Fibroblast of skin of left biceps (primary cell): ENCODE results near the gene POU3F3.

Experiments
- DNase-seq, 2 experiments: peaks; one replicate each; pipeline ENCODE4 v3.0.0-alpha.2; 2013; ENCODE audit warnings: low read depth in 2 of 2

POU3F3 gene

GRCh38 chr2:104875262-104875661 is 21.3 kb downstream of the POU3F3 start:
- DNase-seq: no peak

GRCh38 chr2:104876606-104877570 is 23.0 kb downstream of the POU3F3 start:
- DNase-seq: no peak

- DNase-seq: no peak
Measured at GRCh38 chr2:104878863-104879512, 25.1 kb downstream of the POU3F3 start.

DNA sequence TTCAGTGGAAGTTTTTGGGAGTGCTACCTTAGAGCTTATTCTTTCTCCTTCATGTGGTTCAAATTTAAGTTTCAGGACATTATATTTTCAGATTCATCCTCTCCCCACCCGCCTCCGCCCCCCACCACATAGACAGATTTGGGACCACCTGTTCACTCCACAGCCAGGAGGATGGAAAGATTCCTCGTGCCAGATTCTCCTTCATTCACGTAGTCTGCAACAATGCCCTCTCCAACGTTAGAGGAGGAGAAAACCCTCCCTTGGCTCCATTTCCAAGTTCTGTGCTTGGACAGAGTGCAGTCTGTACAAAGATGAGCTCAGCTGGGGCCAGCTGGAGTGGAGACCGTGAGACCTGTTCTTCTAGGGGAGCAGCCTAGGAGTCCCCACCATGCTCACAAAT is 26.2 kb downstream of the POU3F3 start:
- no peak for DNase-seq

DNA sequence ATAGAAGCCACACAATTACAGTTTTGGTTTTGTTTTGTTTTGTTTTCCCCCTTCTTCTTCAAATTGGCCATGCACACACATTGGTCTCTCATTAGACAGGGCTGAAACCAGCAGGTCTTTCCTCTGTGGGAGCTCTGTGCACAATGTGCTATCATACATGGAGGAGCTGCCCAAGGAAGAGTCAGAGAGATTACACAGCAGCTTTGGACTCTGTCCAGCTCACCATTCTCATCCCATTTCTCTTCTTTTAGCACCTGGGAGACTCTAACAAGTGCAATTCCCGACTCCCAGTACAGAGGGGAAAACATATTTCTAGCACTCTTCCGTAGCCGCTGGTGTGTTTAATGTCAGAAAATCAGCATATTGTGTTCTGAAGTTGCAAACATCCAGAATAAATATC is 29.4 kb downstream of the POU3F3 start:
- no peak for DNase-seq

DNA sequence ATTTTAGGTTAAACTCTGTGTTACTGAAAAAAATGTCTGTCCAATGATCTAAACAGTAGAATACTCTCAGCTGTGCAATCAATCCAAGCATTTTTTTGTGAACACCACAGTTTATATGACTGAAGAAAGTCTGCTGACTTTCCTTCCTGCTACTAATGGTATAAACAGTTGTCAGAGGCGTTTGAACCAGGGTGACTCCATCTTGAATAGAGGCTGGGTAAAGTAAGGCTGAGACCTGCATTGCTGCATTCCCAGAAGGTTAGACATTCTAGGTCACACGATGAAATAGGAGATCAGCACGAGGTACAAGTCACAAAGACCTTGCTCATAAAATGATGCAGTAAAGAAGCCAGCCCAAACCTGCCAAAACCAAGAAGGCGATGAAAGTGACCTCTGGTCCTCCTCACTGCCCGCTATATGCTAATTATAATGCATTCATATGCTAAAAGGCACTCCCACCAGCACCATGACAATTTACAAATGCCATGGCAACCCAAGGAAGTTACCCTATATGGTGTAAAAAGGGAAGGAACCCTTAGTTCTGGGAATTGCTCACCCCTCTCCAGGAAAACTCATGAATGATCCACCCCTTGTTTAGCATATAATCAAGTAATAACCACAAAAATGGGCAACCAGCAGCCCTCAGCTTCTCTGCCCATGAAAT is 31.3 kb downstream of the POU3F3 start:
- no peak for DNase-seq

GRCh38 chr2:104887676-104888075 is 33.8 kb downstream of the POU3F3 start:
- no peak for DNase-seq

DNA sequence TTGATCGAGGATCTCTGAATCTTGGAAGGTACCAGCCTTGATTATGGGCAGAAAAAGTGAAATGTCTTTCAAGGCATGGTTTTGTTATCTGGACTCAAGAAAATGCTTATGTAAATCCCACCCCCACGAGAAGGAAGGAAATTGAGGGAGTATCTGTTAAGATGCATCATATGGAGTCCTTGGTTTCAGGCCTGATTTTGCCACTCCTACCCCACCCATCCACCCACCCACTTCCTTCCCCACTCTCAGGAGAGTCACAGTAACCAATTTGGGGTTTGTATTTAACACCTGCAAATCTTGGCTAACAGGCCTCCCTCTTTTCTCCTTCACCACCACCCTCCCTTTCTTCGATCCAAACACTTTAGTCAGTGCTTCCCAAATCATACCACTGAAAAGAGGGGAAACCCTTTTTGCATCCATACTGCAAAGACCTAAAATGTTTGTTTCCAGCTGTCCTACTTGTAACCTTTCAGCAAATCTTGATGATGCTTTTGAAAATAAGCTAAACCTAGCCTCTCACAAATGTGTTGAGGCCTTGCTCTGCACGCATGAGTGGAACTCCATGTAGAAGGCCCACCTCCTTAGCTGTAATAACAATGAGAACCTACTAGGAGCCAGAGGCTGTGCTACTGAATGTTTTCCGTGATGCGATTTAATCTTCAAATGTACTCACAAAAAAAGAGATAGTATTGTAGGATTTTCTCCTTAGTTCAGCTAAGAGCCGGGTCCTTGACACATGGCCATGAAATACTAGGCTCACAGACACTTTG is 34.8 kb downstream of the POU3F3 start:
- DNase-seq: no peak

GRCh38 chr2:104889291-104889959 is 35.5 kb downstream of the POU3F3 start:
- no peak for DNase-seq

- no peak for DNase-seq
Measured at GRCh38 chr2:104889960-104890684, 36.2 kb downstream of the POU3F3 start.

DNA sequence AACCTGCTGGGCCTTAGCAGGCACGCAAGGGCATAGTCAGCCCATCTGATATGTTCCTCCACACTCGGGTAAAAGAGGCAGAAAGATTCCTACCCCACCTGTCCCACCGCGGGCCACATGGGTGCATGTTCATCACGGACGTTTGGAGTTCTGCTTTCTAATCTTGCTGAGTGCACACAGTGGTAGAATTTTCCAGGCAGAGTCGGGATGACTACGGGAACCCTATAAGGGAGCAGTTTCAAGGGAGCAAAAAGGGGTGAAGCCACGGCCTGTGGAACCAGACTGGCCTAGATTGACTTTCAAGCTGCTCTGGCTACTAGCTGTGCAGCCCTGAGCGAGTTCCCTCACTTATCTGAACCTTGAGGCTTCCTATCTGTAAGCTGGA is 36.8 kb downstream of the POU3F3 start:
- no peak for DNase-seq

DNA sequence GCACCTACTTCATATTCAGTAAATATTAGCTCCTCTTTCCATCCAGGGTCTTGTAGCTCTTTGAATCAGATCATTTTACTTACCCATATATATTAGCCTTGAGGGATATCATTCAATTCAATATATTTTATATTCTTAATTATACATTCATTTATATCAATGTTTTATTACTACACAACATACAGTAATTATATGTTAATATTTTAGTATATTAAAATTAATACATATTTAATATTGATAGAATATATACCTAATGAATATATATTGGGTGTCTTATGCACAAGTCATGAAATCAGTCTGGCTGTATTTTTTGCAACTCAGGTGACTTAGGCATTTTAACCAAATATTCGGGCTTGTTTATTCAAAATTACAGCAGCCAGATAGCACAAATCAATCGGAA is 37.2 kb downstream of the POU3F3 start:
- no peak for DNase-seq

- DNase-seq: no peak
Measured at GRCh38 chr2:104896446-104896845, 42.5 kb downstream of the POU3F3 start.

DNA sequence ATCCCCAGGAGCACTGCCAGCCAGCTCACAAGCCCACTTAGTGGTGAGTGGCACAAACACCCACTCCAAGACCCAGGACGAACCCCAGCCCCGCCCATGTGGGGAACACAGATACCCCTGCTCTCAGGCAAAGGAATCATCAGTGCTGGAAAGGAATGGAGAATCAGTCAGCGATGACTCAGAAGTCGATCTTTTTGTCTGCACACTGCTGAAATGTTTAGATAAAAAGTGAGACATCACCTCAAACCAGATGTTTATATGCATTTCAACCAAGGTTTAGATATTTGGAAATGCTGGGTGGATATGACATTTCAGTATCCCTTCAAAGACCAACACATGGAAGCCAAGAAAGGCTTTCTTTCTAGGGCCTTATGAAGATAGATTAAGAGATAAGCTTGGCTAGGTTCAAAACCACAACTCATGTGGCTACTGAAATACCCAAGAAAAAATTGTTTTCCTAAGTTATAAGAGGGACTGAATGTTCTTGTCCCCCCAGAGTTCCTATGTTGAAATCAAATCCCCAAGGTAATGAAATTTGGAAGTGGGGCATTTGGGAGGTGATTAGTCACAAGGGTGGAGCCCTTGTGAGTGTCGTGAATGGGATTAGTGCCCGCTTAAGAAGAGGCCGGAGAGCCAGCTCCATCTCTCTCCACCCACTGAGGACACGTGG is 43.7 kb downstream of the POU3F3 start:
- peak; percentile 44 to 51 for DNase-seq

DNA sequence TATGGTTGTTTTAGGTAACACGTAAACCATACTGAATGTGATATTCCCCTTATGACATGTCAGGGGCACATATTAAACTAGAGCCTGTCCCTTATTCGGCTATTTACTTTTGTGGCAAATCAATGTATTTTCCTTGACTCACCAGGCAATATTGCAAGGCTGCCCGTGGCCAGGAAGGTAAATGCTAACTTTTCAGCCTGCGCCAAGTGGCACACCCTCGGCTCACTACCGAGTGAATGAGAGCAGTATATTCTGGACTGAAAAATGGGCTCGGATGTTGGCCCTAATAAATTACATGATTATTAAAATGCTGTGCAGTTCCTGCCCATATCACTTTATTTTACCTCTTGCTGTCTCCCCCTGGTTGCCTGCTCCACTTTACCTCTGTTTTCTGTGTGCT is 46.7 kb downstream of the POU3F3 start:
- DNase-seq: no peak

DNA sequence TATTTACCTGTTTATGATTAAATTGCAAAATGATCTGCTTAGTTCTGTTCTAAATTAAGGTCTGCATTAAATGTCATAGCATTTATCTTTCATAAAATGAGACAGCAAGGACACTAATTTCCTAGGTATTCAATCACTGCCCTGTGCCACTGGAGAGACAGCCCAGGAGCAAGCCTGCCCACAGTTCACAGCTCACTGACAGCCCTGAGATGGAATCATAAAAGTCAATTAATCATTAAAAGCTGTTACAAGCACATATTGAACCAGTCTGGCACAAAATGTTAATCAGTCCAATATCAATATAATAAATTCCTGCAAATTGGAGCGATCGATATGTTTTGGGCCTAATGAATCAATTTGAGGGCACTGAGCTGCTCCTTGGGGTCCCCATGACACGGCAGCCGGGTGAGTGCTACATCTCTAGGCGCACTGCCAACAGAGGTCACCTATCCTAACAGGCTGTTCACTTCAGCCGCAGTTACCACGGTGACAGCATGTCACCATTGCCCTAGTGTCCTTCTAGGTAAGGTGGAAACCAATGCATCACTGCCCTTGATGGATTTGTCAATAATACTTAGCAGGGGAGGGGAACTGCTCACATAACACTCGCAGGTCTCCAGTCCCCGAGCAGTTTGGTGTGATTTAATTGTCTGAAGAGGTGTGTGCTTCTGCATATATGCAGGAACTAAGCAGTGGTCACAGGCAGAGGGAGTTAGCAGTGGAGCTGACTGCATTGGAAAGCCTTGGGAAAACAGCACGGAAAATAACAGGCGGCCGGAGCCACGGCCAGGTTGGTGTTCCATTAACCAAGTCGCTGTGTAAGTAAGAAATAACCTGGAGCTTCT is 47.3 kb downstream of the POU3F3 start:
- DNase-seq: no peak

DNA sequence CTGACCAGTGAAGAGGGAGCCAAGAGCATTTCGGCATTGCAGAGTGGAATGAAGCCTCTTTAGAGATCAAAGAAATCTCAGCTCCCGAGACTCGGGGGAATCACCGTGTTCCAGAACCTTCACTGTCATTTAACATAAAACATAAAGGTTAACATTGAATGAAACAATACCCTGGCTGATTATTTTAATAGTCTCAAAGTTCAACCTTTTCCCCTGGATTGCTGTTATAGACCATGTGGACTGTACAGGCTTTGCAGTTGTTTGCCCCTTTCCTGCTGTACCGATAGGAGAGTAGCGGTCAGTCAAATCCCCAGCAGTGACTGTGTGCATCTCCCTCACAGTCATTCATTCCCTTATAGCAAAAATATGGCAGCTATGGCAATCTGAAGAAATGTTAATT is 48.4 kb downstream of the POU3F3 start:
- DNase-seq: no peak
